Retinal pigment epithelial cell (primary cell): ENCODE results near the gene NOP14.
"Not testable (repeated sequence)": the region's sequence is repeated elsewhere in the genome, so short reads cannot be mapped to it uniquely, and the experiment has no call there.

Source experiments
- DNase-seq: peaks from one replicate; pipeline ENCODE4 v3.0.0-alpha.2; 2010; ENCODE audit warnings: low read depth
- H3K4me3 ChIP-seq: 2 replicates; pipeline ENCODE4 v1.5.1; 2011; ENCODE audit warnings: mild to moderate bottlenecking, low read length, control low read depth, moderate library complexity
- CTCF ChIP-seq: conservative IDR thresholded peaks from 2 replicates; pipeline ENCODE4 v1.5.1; 2011; ENCODE audit warnings: low read depth, low read length, control low read depth, inconsistent platforms

NOP14 gene

GRCh38 chr4:2940267-2941137 is 22.7 kb downstream of the NOP14 start:
- no peak for DNase-seq
- no peak for TF ChIP-seq CTCF
- H3K4me3 ChIP-seq: no peak overlapping the region

GRCh38 chr4:2939383-2940243 is 23.6 kb downstream of the NOP14 start:
- no peak for DNase-seq
- H3K4me3 ChIP-seq: no peak overlapping the region
- no peak for TF ChIP-seq CTCF

- H3K4me3 ChIP-seq: no peak overlapping the region
- no peak for DNase-seq
- no peak for TF ChIP-seq CTCF
Measured at GRCh38 chr4:2938906-2939305, 24.3 kb downstream of the NOP14 start.

- DNase-seq, H3K4me3 ChIP-seq: not testable (repeated sequence)
Measured at GRCh38 chr4:2938411-2938810, 24.8 kb downstream of the NOP14 start.

- DNase-seq: no peak
- no peak for TF ChIP-seq CTCF
- H3K4me3 ChIP-seq: no peak overlapping the region
Measured at GRCh38 chr4:2937986-2938385, 25.2 kb downstream of the NOP14 start.

GRCh38 chr4:2937146-2937857 is 25.9 kb downstream of the NOP14 start:
- no peak overlapping the region for H3K4me3 ChIP-seq
- TF ChIP-seq CTCF: no peak
- peak; percentile 23 for DNase-seq

- peak; percentile 37 for DNase-seq
- TF ChIP-seq CTCF: no peak
- H3K4me3 ChIP-seq: peak overlapping the region; percentile 7
Measured at GRCh38 chr4:2936773-2937145, 26.4 kb downstream of the NOP14 start.
